CD14-positive monocyte (primary cell): ENCODE results near the gene SANBR. TPM values are rescaled to one million over a fixed set of nuclear protein-coding genes. Genes with fewer than 3 reads are reported as not detected.

Source experiments
- DNase-seq, 3 donors: peaks; one replicate each; pipeline ENCODE4 v3.0.0-alpha.2; 2011 to 2022
- H2AFZ ChIP-seq: 2 replicates; pipeline ENCODE4 v1.6.0; 2012; ENCODE audit warnings: mild to moderate bottlenecking, low read depth, low read length, inconsistent platforms; ENCODE audit not compliant: insufficient read depth, poor library complexity, severe bottlenecking
- H3K27ac ChIP-seq, 2 donors: 1 replicate in 1 of 2; 2 replicates in 1 of 2; pipeline ENCODE4 v1.5.1; 2012 to 2013; ENCODE audit warnings: low read length in 2 of 2, control low read depth in 1 of 2, inconsistent platforms in 1 of 2, low read depth in 1 of 2, mild to moderate bottlenecking in 1 of 2
- H3K27me3 ChIP-seq, 2 donors: one replicate each; pipeline versions ENCODE4 v1.6.0 to v1.6.1; 2011 to 2013; ENCODE audit warnings: low read length in 2 of 2; ENCODE audit not compliant: control insufficient read depth in 2 of 2, insufficient read depth in 2 of 2
- H3K36me3 ChIP-seq, 2 donors: replicated peaks in 1 of 2; 1 replicate in 1 of 2; 2 replicates in 1 of 2; pipeline versions ENCODE4 v1.5.1 to v1.6.1; 2012 to 2013; ENCODE audit warnings: low read length in 2 of 2, control low read depth in 1 of 2, inconsistent platforms in 1 of 2, mild to moderate bottlenecking in 1 of 2; ENCODE audit not compliant: insufficient read depth in 2 of 2, control insufficient read depth in 1 of 2
- H3K4me1 ChIP-seq, 2 donors: 1 replicate in 1 of 2; 2 replicates in 1 of 2; pipeline versions ENCODE4 v1.5.1 to v1.6.1; 2012 to 2013; ENCODE audit warnings: low read length in 2 of 2, control low read depth in 1 of 2, inconsistent platforms in 1 of 2, mild to moderate bottlenecking in 1 of 2, moderate library complexity in 1 of 2; ENCODE audit not compliant: insufficient read depth in 2 of 2, control insufficient read depth in 1 of 2
- H3K4me2 ChIP-seq: replicated peaks from 2 replicates; pipeline ENCODE3; 2012; ENCODE audit warnings: low read length, moderate library complexity, mild to moderate bottlenecking; ENCODE audit not compliant: poor library complexity, severe bottlenecking; ENCODE audit errors: extremely low read depth
- H3K4me3 ChIP-seq, 3 experiments: fragments of 200-600 bp in 1 of 3; sonication (generic) in 1 of 3; replicated peaks in 1 of 3; 1 replicate in 2 of 3; 2 replicates in 1 of 3; pipeline ENCODE4 v1.5.1; 2011 to 2013; ENCODE audit warnings: low read length in 3 of 3, mild to moderate bottlenecking in 3 of 3, control low read depth in 2 of 3, low read depth in 2 of 3, inconsistent platforms in 1 of 3, moderate library complexity in 1 of 3
- H3K79me2 ChIP-seq: 2 replicates; pipeline ENCODE4 v1.6.0; 2012; ENCODE audit warnings: mild to moderate bottlenecking, control low read depth, inconsistent platforms, low read length, moderate library complexity; ENCODE audit not compliant: insufficient read depth
- H3K9ac ChIP-seq: 2 replicates; pipeline ENCODE4 v1.6.0; 2017; ENCODE audit warnings: low read length, mild to moderate bottlenecking; ENCODE audit not compliant: insufficient read depth, poor library complexity, severe bottlenecking
- H3K9me3 ChIP-seq, 2 donors: replicated peaks in 1 of 2; 1 replicate in 1 of 2; 2 replicates in 1 of 2; pipeline versions ENCODE4 v1.5.1 to v1.6.1; 2012 to 2013; ENCODE audit warnings: low read length in 2 of 2, control low read depth in 1 of 2; ENCODE audit not compliant: control insufficient read depth in 1 of 2, insufficient read depth in 1 of 2
- H4K20me1 ChIP-seq: 2 replicates; pipeline ENCODE4 v1.6.0; 2012; ENCODE audit warnings: mild to moderate bottlenecking, low read length, control low read depth, moderate library complexity; ENCODE audit not compliant: insufficient read depth
- H3K27ac Mint-ChIP-seq, 7 donors: one replicate each; pipeline ENCODE4 v1.8.0; 2020; ENCODE audit warnings: mild to moderate bottlenecking in 7 of 7, mixed read lengths in 7 of 7, moderate library complexity in 6 of 7, inconsistent platforms in 2 of 7
- H3K27me3 Mint-ChIP-seq, 3 donors: one replicate each; pipeline ENCODE4 v1.8.0; 2021 to 2022; ENCODE audit warnings: low read depth in 3 of 3, mild to moderate bottlenecking in 3 of 3, mixed read lengths in 3 of 3, moderate library complexity in 3 of 3, inconsistent platforms in 1 of 3
- H3K36me3 Mint-ChIP-seq, 2 donors: one replicate each; pipeline ENCODE4 v1.8.0; 2020; ENCODE audit warnings: mixed read lengths in 2 of 2, inconsistent platforms in 1 of 2, mild to moderate bottlenecking in 1 of 2
- H3K4me1 Mint-ChIP-seq: one replicate; pipeline ENCODE4 v1.8.0; 2020; ENCODE audit warnings: mild to moderate bottlenecking, mixed read lengths
- H3K4me3 Mint-ChIP-seq, 2 donors: one replicate each; pipeline ENCODE4 v1.8.0; 2020; ENCODE audit warnings: mild to moderate bottlenecking in 2 of 2, mixed read lengths in 2 of 2, moderate library complexity in 1 of 2
- H3K9me3 Mint-ChIP-seq, 7 donors: one replicate each; pipeline ENCODE4 v1.8.0; 2020 to 2022; ENCODE audit warnings: mixed read lengths in 7 of 7, mild to moderate bottlenecking in 6 of 7, moderate library complexity in 6 of 7, inconsistent platforms in 2 of 7
- CTCF ChIP-seq: fragments of 200-600 bp; IDR thresholded peaks from one replicate; pipeline ENCODE4 v1.8.0; 2022; ENCODE audit warnings: antibody characterized with exemption, mild to moderate bottlenecking
- WGBS: methylation state at CpG from one replicate; pipeline ENCODE4 v1.1.5; 2013; ENCODE audit warnings: missing lambda C conversion rate; ENCODE audit not compliant: insufficient coverage; 5-methylcytosine and 5-hydroxymethylcytosine counted together
- intact Hi-C, 2 donors: fragments of 100-400 bp; cut with micrococcal nuclease; formaldehyde crosslinking; loops; one replicate each; pipeline versions ENCODE4 v1.15.0 to v1.15.1; 2023
- polyA plus RNA-seq, 3 donors: library from polyadenylated mRNA; depleted of rRNA in 1 of 3; unstranded in 2 of 3; stranded (reverse) in 1 of 3; fragments of 300-500 nt in 2 of 3; fragments of >200 nt in 1 of 3; fragmentation: Illumina TruSeq in 2 of 3; gene quantifications; 1 replicate in 2 of 3; 2 replicates in 1 of 3; pipeline ENCODE4 v1.2.3, GENCODE V29; 2012 to 2021

SANBR gene
- polyA plus RNA-seq, 3 donors, result 1.9 to 3.5 (median 3.4) TPM

- no peak for DNase-seq
- H3K4me2 ChIP-seq, result no peak overlapping the region
- no peaks in the 10 kb centered on the region for H3K27me3 ChIP-seq
- H3K4me1 ChIP-seq, result no peaks in the 10 kb centered on the region
- peaks cover 18 to 73% of the 10 kb centered on the region in 2 donors for H3K36me3 ChIP-seq
- intact Hi-C loops, result no loop called here
- Mint-ChIP-seq H3K9me3 (no peaks in the 10 kb centered on the region), H3K4me1 (no peaks in the 10 kb centered on the region), H3K36me3 (peaks cover 38 to 62% of the 10 kb centered on the region in 2 donors), H3K4me3 (no peak overlapping the region), H3K27ac (no peak overlapping the region), H3K27me3 (no peaks in the 10 kb centered on the region)
- H3K79me2 ChIP-seq, result no peaks in the 10 kb centered on the region
- no peak overlapping the region for H3K4me3 ChIP-seq
- WGBS, result no CpG with 5 or more reads among the region's 1 CpG
- no peak overlapping the region for H3K27ac ChIP-seq
- no peak for TF ChIP-seq CTCF
- no peak overlapping the region for H2AFZ ChIP-seq
- H3K9me3 ChIP-seq, result no peaks in the 10 kb centered on the region
- no peak overlapping the region for H3K9ac ChIP-seq
- no peaks in the 10 kb centered on the region for H4K20me1 ChIP-seq
Observed at GRCh38 chr2:61074100-61074499, 8.4 kb downstream of the SANBR start.

GRCh38 chr2:61085883-61086282 is 20.2 kb downstream of the SANBR start:
- Histone ChIP-seq H3K4me1 (no peaks in the 10 kb centered on the region), H3K27ac (no peak overlapping the region), H3K36me3 (peaks cover 4 to 46% of the 10 kb centered on the region in 2 donors), H3K9ac (no peak overlapping the region), H3K27me3 (no peaks in the 10 kb centered on the region), H3K4me3 (no peak overlapping the region), H3K79me2 (no peaks in the 10 kb centered on the region), H4K20me1 (no peaks in the 10 kb centered on the region), H2AFZ (no peak overlapping the region), H3K9me3 (no peaks in the 10 kb centered on the region), H3K4me2 (no peak overlapping the region)
- Mint-ChIP-seq H3K4me3 (no peak overlapping the region), H3K27ac (no peak overlapping the region), H3K9me3 (no peaks in the 10 kb centered on the region), H3K4me1 (no peaks in the 10 kb centered on the region), H3K27me3 (no peaks in the 10 kb centered on the region), H3K36me3 (peaks cover 30 to 49% of the 10 kb centered on the region in 2 donors)
- no peak for DNase-seq
- no CpG with 5 or more reads among the region's 1 CpG for WGBS
- no peak for TF ChIP-seq CTCF
- intact Hi-C loops, result no loop called here
